H1 (cell line): ENCODE data around the gene FGFBP1. TPM values are rescaled to one million over a fixed set of nuclear protein-coding genes. Genes with fewer than 3 reads are reported as not detected.

Experiments used
- CTCF ChIA-PET: fragments of 300-600 bp; sonication (Branson Sonifier 250); formaldehyde crosslinking; loops from one replicate; lab custom pipeline; 2021; ENCODE audit not compliant: partially characterized antibody; lab: Charles Lee
- POLR2A ChIA-PET: fragments of 300-600 bp; sonication (Branson Sonifier 250); formaldehyde crosslinking; loops from one replicate; lab custom pipeline; 2021; ENCODE audit warnings: inconsistent platforms; ENCODE audit not compliant: partially characterized antibody; lab: Charles Lee
- DNase-seq, 2 experiments: peaks; one replicate each; pipeline versions ENCODE4 v3.0.0 to v3.0.0-alpha.2; 2010 to 2022; ENCODE audit warnings: low spot score in 2 of 2, low read depth in 1 of 2, mixed read lengths in 1 of 2
- FAIRE-seq: peaks from 2 replicates; lab custom pipeline; 2011; peaks lifted over from hg19 to GRCh38; lab: Jason Lieb, UNC
- H2AFZ ChIP-seq: 2 replicates; pipeline ENCODE4 v1.8.1; 2012; ENCODE audit warnings: low read length, inconsistent platforms
- H2AK5ac ChIP-seq: 2 replicates; pipeline ENCODE4 v1.6.1; 2013; ENCODE audit warnings: low read depth, low read length
- H2BK120ac ChIP-seq: replicated peaks from 2 replicates; pipeline ENCODE3; 2013; ENCODE audit warnings: low read depth, low read length, inconsistent platforms
- H2BK12ac ChIP-seq: 2 replicates; pipeline ENCODE4 v1.6.1; 2013; ENCODE audit warnings: low read depth, low read length
- H2BK15ac ChIP-seq: 2 replicates; pipeline ENCODE4 v1.6.1; 2013; ENCODE audit warnings: low read length
- H2BK20ac ChIP-seq: 2 replicates; pipeline ENCODE4 v1.6.1; 2013; ENCODE audit warnings: low read length
- H2BK5ac ChIP-seq: 2 replicates; pipeline ENCODE4 v1.6.1; 2013; ENCODE audit warnings: low read depth, low read length
- H3K14ac ChIP-seq: 2 replicates; pipeline ENCODE4 v1.6.1; 2013; ENCODE audit warnings: inconsistent platforms; ENCODE audit not compliant: insufficient read length
- H3K18ac ChIP-seq: 2 replicates; pipeline ENCODE4 v1.6.1; 2013; ENCODE audit warnings: low read length; ENCODE audit errors: extremely low read depth
- H3K23ac ChIP-seq: 2 replicates; pipeline ENCODE4 v1.6.1; 2013; ENCODE audit warnings: inconsistent platforms; ENCODE audit not compliant: insufficient read length
- H3K23me2 ChIP-seq: 2 replicates; pipeline ENCODE4 v1.6.1; 2013; ENCODE audit warnings: low read depth, low read length
- H3K27ac ChIP-seq: 2 replicates; pipeline ENCODE4 v1.6.1; 2011; ENCODE audit warnings: low read depth, low read length, inconsistent platforms
- H3K27me3 ChIP-seq, 4 experiments: replicated peaks in 1 of 4; 1 replicate in 1 of 4; 2 replicates in 3 of 4; pipeline versions ENCODE4 v1.6.1 to v1.8.1; 2011 to 2013; ENCODE audit warnings: low read length in 3 of 4, mild to moderate bottlenecking in 3 of 4, inconsistent platforms in 2 of 4, mixed read lengths in 2 of 4, moderate library complexity in 1 of 4; ENCODE audit not compliant: control insufficient read depth in 3 of 4, insufficient read depth in 3 of 4; ENCODE audit errors: extremely low read depth in 1 of 4
- H3K36me3 ChIP-seq, 4 experiments: 2 replicates each; pipeline versions ENCODE4 v1.6.1 to v1.8.1; 2011 to 2013; ENCODE audit warnings: mild to moderate bottlenecking in 4 of 4, low read length in 3 of 4, moderate library complexity in 2 of 4, control low read depth in 1 of 4, inconsistent platforms in 1 of 4; ENCODE audit not compliant: insufficient read depth in 4 of 4, control insufficient read depth in 2 of 4
- H3K4ac ChIP-seq: replicated peaks from 2 replicates; pipeline ENCODE3; 2013; ENCODE audit warnings: low read length, low read depth, mixed read lengths, inconsistent platforms; ENCODE audit not compliant: insufficient read length
- H3K4me1 ChIP-seq, 4 experiments: replicated peaks in 1 of 4; 1 replicate in 1 of 4; 2 replicates in 3 of 4; pipeline versions ENCODE4 v1.6.1 to v1.8.1; 2011 to 2013; ENCODE audit warnings: low read length in 3 of 4, inconsistent platforms in 2 of 4, mixed read lengths in 1 of 4; ENCODE audit not compliant: insufficient read depth in 4 of 4, control insufficient read depth in 3 of 4
- H3K4me2 ChIP-seq, 2 experiments: 2 replicates each; pipeline versions ENCODE4 v1.6.1 to v1.8.1; 2011 to 2013; ENCODE audit warnings: low read depth in 2 of 2, low read length in 2 of 2, control low read depth in 1 of 2, inconsistent platforms in 1 of 2, mild to moderate bottlenecking in 1 of 2; ENCODE audit not compliant: insufficient read depth in 1 of 2
- H3K4me3 ChIP-seq, 4 experiments: fragments of 200-600, 300-600 bp in 1 of 4; sonication (generic), shearing (Covaris generic), sonication (Bioruptor Twin) in 1 of 4; 2 replicates each; pipeline versions ENCODE4 v1.5.1 to v1.8.1; 2011 to 2016; ENCODE audit warnings: low read length in 4 of 4, low read depth in 3 of 4, control low read depth in 2 of 4, inconsistent platforms in 2 of 4, mild to moderate bottlenecking in 2 of 4, mixed read lengths in 1 of 4, moderate library complexity in 1 of 4; ENCODE audit not compliant: insufficient read depth in 2 of 4; ENCODE audit errors: extremely low read depth in 1 of 4
- H3K56ac ChIP-seq: replicated peaks from 2 replicates; pipeline ENCODE3; 2013; ENCODE audit warnings: low read depth, mild to moderate bottlenecking, mixed read lengths, low read length, inconsistent platforms; ENCODE audit not compliant: insufficient read length
- H3K79me1 ChIP-seq: 2 replicates; pipeline ENCODE4 v1.6.1; 2013; ENCODE audit warnings: low read depth, low read length, control low read depth
- H3K79me2 ChIP-seq, 2 experiments: 2 replicates each; pipeline versions ENCODE4 v1.6.1 to v1.8.1; 2012 to 2013; ENCODE audit warnings: low read length in 2 of 2, mild to moderate bottlenecking in 2 of 2, inconsistent platforms in 1 of 2; ENCODE audit not compliant: insufficient read depth in 2 of 2, control insufficient read depth in 1 of 2
- H3K9ac ChIP-seq, 4 experiments: replicated peaks in 1 of 4; 1 replicate in 1 of 4; 2 replicates in 3 of 4; pipeline versions ENCODE4 v1.6.1 to v1.8.1; 2011 to 2013; ENCODE audit warnings: low read depth in 3 of 4, low read length in 3 of 4, control low read depth in 2 of 4, mild to moderate bottlenecking in 2 of 4, moderate library complexity in 2 of 4, inconsistent platforms in 1 of 4; ENCODE audit errors: extremely low read depth in 1 of 4
- H3K9me3 ChIP-seq, 2 experiments: 2 replicates each; pipeline versions ENCODE4 v1.6.1 to v1.8.1; 2012 to 2013; ENCODE audit warnings: mild to moderate bottlenecking in 2 of 2, moderate library complexity in 2 of 2, control low read depth in 1 of 2, inconsistent platforms in 1 of 2, low read depth in 1 of 2, low read length in 1 of 2, mixed read lengths in 1 of 2; ENCODE audit not compliant: insufficient read depth in 2 of 2
- H4K20me1 ChIP-seq, 2 experiments: replicated peaks in 1 of 2; 2 replicates each; pipeline versions ENCODE3 to v1.8.1; 2011 to 2013; ENCODE audit warnings: inconsistent platforms in 2 of 2, low read length in 2 of 2, mild to moderate bottlenecking in 1 of 2; ENCODE audit not compliant: insufficient read depth in 2 of 2, control insufficient read depth in 1 of 2
- H4K5ac ChIP-seq: 2 replicates; pipeline ENCODE4 v1.6.1; 2013; ENCODE audit warnings: low read length, low read depth, mixed read lengths, inconsistent platforms; ENCODE audit not compliant: insufficient read length
- H4K8ac ChIP-seq: 2 replicates; pipeline ENCODE4 v1.8.0; 2013; ENCODE audit warnings: mild to moderate bottlenecking, moderate library complexity, low read length, inconsistent platforms; ENCODE audit not compliant: insufficient read depth; ENCODE audit errors: extremely low read depth
- H4K91ac ChIP-seq: replicated peaks from 2 replicates; pipeline ENCODE3; 2013; ENCODE audit warnings: low read length, mixed read lengths, inconsistent platforms; ENCODE audit not compliant: insufficient read length
- ATF2 ChIP-seq: IDR thresholded peaks from 2 replicates; pipeline ENCODE4 v1.6.1; 2012; ENCODE audit warnings: low read length, inconsistent platforms
- BCL11A ChIP-seq, 2 experiments: IDR thresholded peaks; one replicate each; pipeline ENCODE4 v1.6.1; 2011; ENCODE audit warnings: low read depth in 2 of 2, low read length in 2 of 2, mild to moderate bottlenecking in 2 of 2
- CBX5 ChIP-seq: fragments of 300-800, 300-1000 bp; sonication (generic); IDR thresholded peaks from 2 replicates; pipeline ENCODE4 v1.7.1; 2016; ENCODE audit warnings: antibody characterized with exemption, low read length, low read depth
- CREB1 ChIP-seq: IDR thresholded peaks from 2 replicates; pipeline ENCODE4 v1.6.1; 2012; ENCODE audit warnings: inconsistent platforms
- EP300 ChIP-seq, 2 experiments: IDR thresholded peaks; 1 replicate in 1 of 2; 2 replicates in 1 of 2; pipeline ENCODE4 v1.6.1; 2011 to 2012; ENCODE audit warnings: low read depth in 2 of 2, low read length in 2 of 2, mild to moderate bottlenecking in 2 of 2, borderline replicate concordance in 1 of 2, inconsistent platforms in 1 of 2, moderate library complexity in 1 of 2
- GABPA ChIP-seq: IDR thresholded peaks from 2 replicates; pipeline ENCODE4 v1.6.1; 2011; ENCODE audit warnings: mild to moderate bottlenecking, low read length, moderate library complexity, borderline replicate concordance; ENCODE audit not compliant: insufficient read depth
- HDAC6 ChIP-seq: IDR thresholded peaks from one replicate; pipeline ENCODE4 v1.7.1; 2012; ENCODE audit warnings: low read depth, mild to moderate bottlenecking, inconsistent platforms, low read length, moderate library complexity
- RBBP5 ChIP-seq: IDR thresholded peaks from 2 replicates; pipeline ENCODE4 v1.7.1; 2012; ENCODE audit warnings: low read depth, mild to moderate bottlenecking, inconsistent platforms, low read length, moderate library complexity, borderline replicate concordance
- TAF7 ChIP-seq: optimal IDR thresholded peaks from 2 replicates; pipeline ENCODE3; 2011; ENCODE audit warnings: low read depth, mild to moderate bottlenecking, inconsistent platforms, low read length, moderate library complexity, borderline replicate concordance
- TBP ChIP-seq: IDR thresholded peaks from 2 replicates; pipeline ENCODE4 v1.6.1; 2011; ENCODE audit warnings: low read depth, low read length, improper control_type of control experiment
- YY1 ChIP-seq: IDR thresholded peaks from 2 replicates; pipeline ENCODE4 v1.6.1; 2011; ENCODE audit warnings: low read depth, mild to moderate bottlenecking, low read length
- WGBS, 2 experiments: shearing (Covaris generic) in 1 of 2; methylation state at CpG; one replicate each; pipeline versions ENCODE4 v1.1.6 to v1.1.7; 2013 to 2015; ENCODE audit warnings: low lambda C conversion rate in 2 of 2, mixed read lengths in 2 of 2, inconsistent platforms in 1 of 2, low coverage in 1 of 2, missing lambda C conversion rate in 1 of 2; ENCODE audit not compliant: insufficient replicate concordance in 2 of 2, insufficient coverage in 1 of 2, insufficient read length in 1 of 2; ENCODE audit errors: extremely low coverage in 1 of 2, missing lambda C conversion rate in 1 of 2; 5-methylcytosine and 5-hydroxymethylcytosine counted together
- polyA plus RNA-seq, 7 experiments: library from polyadenylated mRNA; depleted of rRNA in 3 of 7; stranded (reverse) in 5 of 7; unstranded in 2 of 7; fragments of >200 nt in 5 of 7; fragments of 200-250 nt in 2 of 7; gene quantifications; 1 replicate in 5 of 7; 2 replicates in 1 of 7; 4 replicates in 1 of 7; pipeline versions ENCODE4 v1.2.1 to v1.2.3, GENCODE V29; 2011 to 2013; ENCODE audit warnings: missing spikeins in 2 of 7, mixed read lengths in 2 of 7
- total RNA-seq: library from RNA; stranded (reverse); fragmentation: NEBNext Ultra II Directional; extraction: Animal tissue kit (Norgen Biotek cat#: 25700); gene quantifications from 2 replicates; pipeline ENCODE4 v1.2.1, GENCODE V29; 2021
- TF ChIP-seq, protein P1 (sequence below): IDR thresholded peaks from 2 replicates; pipeline ENCODE4 v1.6.1; 2011; ENCODE audit warnings: low read depth, mild to moderate bottlenecking, low read length; ENCODE audit not compliant: insufficient read depth

The FGFBP1 gene
- total and polyA plus RNA-seq, 2 of the 8 experiments (the other 6 are each of a cell fraction or from before 2014, with no cell fraction given), result 0.17 to 0.20 TPM

DNA sequence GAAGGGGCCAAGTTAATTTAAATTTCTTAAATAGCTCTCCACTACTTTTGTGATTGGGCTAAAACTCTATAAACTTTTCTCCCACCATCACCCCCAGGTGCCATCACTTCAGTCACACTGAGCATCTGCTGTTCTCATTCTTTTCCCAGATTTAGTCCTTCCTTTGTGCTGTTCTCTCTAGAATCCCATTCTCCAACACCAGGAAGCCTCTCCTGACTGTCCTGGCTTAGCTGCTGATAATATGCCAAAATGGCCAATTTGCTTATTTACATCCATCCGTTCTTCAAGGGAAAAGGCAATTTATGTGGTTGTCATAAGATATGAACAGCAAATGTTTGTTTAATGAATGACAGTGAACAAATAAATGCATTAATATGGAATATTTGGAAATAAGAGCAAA is 44.1 kb downstream of the FGFBP1 start:
- no peak for FAIRE-seq
- H2BK15ac ChIP-seq, result no peak overlapping the region
- no peak overlapping the region for H4K8ac ChIP-seq
- H3K9ac ChIP-seq, result no peak overlapping the region
- no peaks in the 10 kb centered on the region for H3K9me3 ChIP-seq
- H2AFZ ChIP-seq, result no peak overlapping the region
- no peak overlapping the region for H2BK20ac ChIP-seq
- no peaks in the 10 kb centered on the region for H4K20me1 ChIP-seq
- no peak overlapping the region for H3K4me2 ChIP-seq
- H3K23ac ChIP-seq, result no peak overlapping the region
- no peak for DNase-seq
- H3K23me2 ChIP-seq, result no peaks in the 10 kb centered on the region
- no peak overlapping the region for H2BK12ac ChIP-seq
- H3K56ac ChIP-seq, result no peak overlapping the region
- no peak overlapping the region for H2BK5ac ChIP-seq
- no peak overlapping the region for H2BK120ac ChIP-seq
- H3K79me2 ChIP-seq, result no peaks in the 10 kb centered on the region
- 91% methylated on average over 1 of the region's 1 CpG; no CpG with 5 or more reads in 1 of the 2 experiments for WGBS, 2 experiments
- no peak overlapping the region for H3K4me3 ChIP-seq
- no peaks in the 10 kb centered on the region for H3K79me1 ChIP-seq
- H3K18ac ChIP-seq, result no peak overlapping the region
- H3K4ac ChIP-seq, result no peak overlapping the region
- H3K27ac ChIP-seq, result no peak overlapping the region
- POLR2A ChIA-PET, result no interaction called here
- H3K14ac ChIP-seq, result no peak overlapping the region
- peaks cover 0 to 5% (median 0%) of the 10 kb centered on the region in 4 experiments; a peak in 2 of 7 replicates for H3K4me1 ChIP-seq
- no peaks in the 10 kb centered on the region for H3K27me3 ChIP-seq
- CTCF ChIA-PET, result interaction anchor here (1.1 to 2.8 kb wide), 4 partner anchors 12 to 89 kb away, joined by 3 to 28 read pairs (median 8); no protein-coding TSS in a partner anchor
- no peak overlapping the region for H2AK5ac ChIP-seq
- H3K36me3 ChIP-seq, result no peaks in the 10 kb centered on the region
- no peak overlapping the region for H4K91ac ChIP-seq
- no peak overlapping the region for H4K5ac ChIP-seq
- TF ChIP-seq GABPA (no peak), HDAC6 (no peak), BCL11A (IDR thresholded peaks at IDR 0.05; ENCODE audit: low read depth in 2 of 2, low read length in 2 of 2) (no peak), TBP (no peak), YY1 (no peak), TAF7 (no peak), RBBP5 (no peak), ATF2 (no peak), EP300 (IDR thresholded peaks at IDR 0.05; ENCODE audit: borderline replicate concordance in 1 of 2, low read depth in 2 of 2, low read length in 2 of 2) (no peak), CBX5 (no peak), CREB1 (no peak)
- TF ChIP-seq, protein P1, sequence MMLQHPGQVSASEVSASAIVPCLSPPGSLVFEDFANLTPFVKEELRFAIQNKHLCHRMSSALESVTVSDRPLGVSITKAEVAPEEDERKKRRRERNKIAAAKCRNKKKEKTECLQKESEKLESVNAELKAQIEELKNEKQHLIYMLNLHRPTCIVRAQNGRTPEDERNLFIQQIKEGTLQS, result no peak
